ENCODE data around the gene ITPK1.

- no peak for TF ChIP-seq CTCF (IDR thresholded peaks at IDR 0.05)
- TF ChIP-seq EP300 (IDR thresholded peaks at IDR 0.05) = no peak
- TF ChIP-seq POLR2A (IDR thresholded peaks at IDR 0.05) = no peak
Measured at GRCh38 chr14:93089521-93090269, 26.0 kb downstream of the ITPK1 start.

Measured in stomach (tissue), 4 donors.